Fibroblast of skin of scalp (primary cell): ENCODE measurements around the gene ARF1.
A peak's percentile ranks its signal among the peaks of the same experiment; 100 is the strongest.

Source experiments
- DNase-seq: peaks from one replicate; pipeline ENCODE4 v3.0.0-alpha.2; 2013

ARF1 gene

DNA sequence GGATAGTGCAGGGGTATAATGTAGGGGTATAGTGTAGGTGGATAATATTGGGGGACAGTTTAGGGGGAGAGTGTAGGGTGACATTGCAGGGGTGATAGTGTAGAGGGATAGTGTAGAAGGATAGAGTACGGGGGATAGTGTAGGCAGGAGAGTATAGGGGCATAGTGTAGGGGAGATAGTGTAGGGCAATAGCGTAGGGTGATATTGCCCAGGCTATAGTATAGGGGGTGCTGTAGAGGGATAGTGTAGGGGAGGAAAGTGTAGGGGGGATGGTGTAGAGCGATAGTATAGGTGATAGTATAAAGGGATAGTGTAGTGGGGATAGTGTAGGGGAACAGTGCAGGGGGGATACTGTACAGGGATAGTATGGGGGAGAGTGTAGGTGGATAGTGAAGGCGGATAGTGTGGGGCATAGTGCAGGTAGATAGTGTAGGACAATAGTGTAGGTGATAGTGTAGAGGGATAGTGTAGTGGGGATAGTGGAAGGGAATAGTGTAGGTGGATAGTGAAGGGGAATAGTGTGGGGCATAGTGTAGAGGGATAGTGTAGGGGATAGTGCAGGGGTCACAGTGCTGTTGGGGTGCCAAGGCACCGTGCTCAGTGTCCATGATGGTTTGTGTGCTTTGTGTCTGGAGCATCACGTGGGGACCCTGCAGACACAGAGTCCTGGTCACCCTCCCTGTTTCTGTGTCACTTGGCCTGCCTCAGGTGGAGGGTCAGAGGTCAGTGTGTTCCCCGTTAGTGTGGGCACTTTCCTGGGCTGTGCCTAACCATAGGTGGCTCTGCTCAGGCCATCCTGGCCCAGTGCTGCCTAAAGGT lies 10.5 kb upstream of the ARF1 start:
- DNase-seq, result no peak

- DNase-seq, result no peak
Measured at GRCh38 chr1:228072658-228073043, 9.9 kb upstream of the ARF1 start.

DNA sequence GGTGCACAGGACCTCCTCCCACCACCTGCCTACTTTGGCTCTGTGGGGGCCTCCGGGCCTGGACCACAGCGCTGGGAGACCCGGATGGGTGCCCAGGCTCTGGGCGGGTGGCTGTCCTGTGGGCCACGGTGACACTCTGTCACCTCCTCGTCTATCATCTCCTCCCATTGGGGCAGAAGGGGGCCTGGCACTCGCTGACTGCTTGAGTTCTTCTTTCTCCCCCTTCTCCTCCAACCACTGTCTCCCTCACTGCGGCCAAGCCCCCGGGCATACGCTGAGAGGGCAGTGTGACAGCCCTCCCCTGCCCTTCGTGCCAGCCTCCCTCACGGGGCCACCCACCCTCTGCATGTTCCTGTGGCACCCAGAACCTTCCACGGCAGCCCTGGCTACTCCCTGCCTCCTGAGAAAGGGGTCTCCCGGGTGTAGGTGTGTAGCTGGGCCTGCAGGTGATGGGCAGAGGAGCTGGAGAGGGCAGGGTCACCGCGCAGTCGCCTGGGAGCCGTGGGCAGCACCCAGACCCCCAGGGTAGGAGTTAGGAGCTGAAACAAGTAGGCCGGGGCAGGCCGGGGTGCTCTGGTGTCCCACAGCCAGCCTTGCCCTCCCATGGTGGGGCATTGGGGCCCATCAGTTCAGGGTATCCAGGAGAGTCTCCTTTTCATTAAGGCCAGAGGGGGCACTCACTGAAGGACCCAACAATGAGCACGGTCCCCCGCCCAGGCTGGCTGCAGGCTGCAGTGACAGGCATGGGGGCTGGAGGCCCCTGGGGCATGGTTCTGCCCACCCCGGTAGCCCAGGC lies 9.2 kb upstream of the ARF1 start:
- DNase-seq, result no peak

GRCh38 chr1:228073857-228074545 lies 8.5 kb upstream of the ARF1 start:
- DNase-seq, result no peak

- DNase-seq, result no peak
Measured at GRCh38 chr1:228074954-228075730, 7.4 kb upstream of the ARF1 start.

GRCh38 chr1:228075801-228076271 lies 6.7 kb upstream of the ARF1 start:
- DNase-seq, result no peak

GRCh38 chr1:228076796-228077430 lies 5.6 kb upstream of the ARF1 start:
- no peak for DNase-seq

GRCh38 chr1:228077565-228078330 lies 4.8 kb upstream of the ARF1 start:
- DNase-seq, result no peak

GRCh38 chr1:228079013-228079412 lies 3.5 kb upstream of the ARF1 start:
- no peak for DNase-seq

- no peak for DNase-seq
Measured at GRCh38 chr1:228079601-228080263, 2.8 kb upstream of the ARF1 start.

- DNase-seq, result no peak
Measured at GRCh38 chr1:228081144-228081543, 1.4 kb upstream of the ARF1 start.

- DNase-seq, result no peak
Measured at GRCh38 chr1:228081578-228082213, 812 bp upstream of the ARF1 start.

- peak; percentile 41 for DNase-seq
Measured at GRCh38 chr1:228082918-228083870, 686 bp downstream of the ARF1 start.

GRCh38 chr1:228083871-228084278 lies 1.4 kb downstream of the ARF1 start:
- DNase-seq, result no peak

GRCh38 chr1:228084325-228084724 lies 1.8 kb downstream of the ARF1 start:
- DNase-seq, result peak; percentile 60

GRCh38 chr1:228084797-228085196 lies 2.3 kb downstream of the ARF1 start:
- no peak for DNase-seq

- peak; percentile 73 for DNase-seq
Measured at GRCh38 chr1:228085287-228085951, 2.9 kb downstream of the ARF1 start.

GRCh38 chr1:228087771-228088251 lies 5.3 kb downstream of the ARF1 start:
- DNase-seq, result peak; percentile 57
